Epithelial cell of esophagus (primary cell): Measurements from ENCODE around the gene ACAP3.

Experiments
- DNase-seq: peaks from one replicate; pipeline ENCODE4 v3.0.0; 2010; ENCODE audit warnings: low read depth
- H3K4me3 ChIP-seq: 2 replicates; pipeline ENCODE4 v1.5.1; 2011; ENCODE audit warnings: mild to moderate bottlenecking, low read length, control low read depth
- TF ChIP-seq, protein P1 (sequence below): IDR thresholded peaks from 2 replicates; pipeline ENCODE4 v1.5.1; 2011; ENCODE audit warnings: low read depth, mild to moderate bottlenecking, low read length, control low read depth, inconsistent platforms; ENCODE audit not compliant: insufficient read depth; ENCODE audit errors: missing control alignments

The ACAP3 gene

DNA sequence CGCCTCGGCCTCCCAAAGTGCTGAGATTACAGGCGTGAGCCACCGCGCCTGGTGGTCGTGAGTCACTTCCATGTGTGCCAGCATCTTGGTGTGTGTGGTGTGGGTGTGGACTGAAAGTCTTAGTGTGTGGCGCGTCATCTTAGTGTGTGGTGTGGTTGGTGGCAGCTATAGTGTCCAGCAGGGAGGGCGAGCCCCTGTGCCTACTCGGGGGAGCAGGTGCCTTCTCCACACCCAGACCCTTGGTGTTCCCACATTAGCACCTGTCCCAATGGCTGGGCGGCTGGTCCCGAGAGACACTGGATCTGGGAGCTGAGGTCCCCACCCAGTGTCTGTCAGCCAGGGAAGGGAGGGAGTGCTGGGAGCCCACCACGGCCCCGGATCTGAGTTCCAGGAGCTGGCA is 24.7 kb downstream of the ACAP3 start:
- H3K4me3 ChIP-seq = no peak overlapping the region
- TF ChIP-seq, protein P1, sequence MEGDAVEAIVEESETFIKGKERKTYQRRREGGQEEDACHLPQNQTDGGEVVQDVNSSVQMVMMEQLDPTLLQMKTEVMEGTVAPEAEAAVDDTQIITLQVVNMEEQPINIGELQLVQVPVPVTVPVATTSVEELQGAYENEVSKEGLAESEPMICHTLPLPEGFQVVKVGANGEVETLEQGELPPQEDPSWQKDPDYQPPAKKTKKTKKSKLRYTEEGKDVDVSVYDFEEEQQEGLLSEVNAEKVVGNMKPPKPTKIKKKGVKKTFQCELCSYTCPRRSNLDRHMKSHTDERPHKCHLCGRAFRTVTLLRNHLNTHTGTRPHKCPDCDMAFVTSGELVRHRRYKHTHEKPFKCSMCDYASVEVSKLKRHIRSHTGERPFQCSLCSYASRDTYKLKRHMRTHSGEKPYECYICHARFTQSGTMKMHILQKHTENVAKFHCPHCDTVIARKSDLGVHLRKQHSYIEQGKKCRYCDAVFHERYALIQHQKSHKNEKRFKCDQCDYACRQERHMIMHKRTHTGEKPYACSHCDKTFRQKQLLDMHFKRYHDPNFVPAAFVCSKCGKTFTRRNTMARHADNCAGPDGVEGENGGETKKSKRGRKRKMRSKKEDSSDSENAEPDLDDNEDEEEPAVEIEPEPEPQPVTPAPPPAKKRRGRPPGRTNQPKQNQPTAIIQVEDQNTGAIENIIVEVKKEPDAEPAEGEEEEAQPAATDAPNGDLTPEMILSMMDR = no peak
- DNase-seq = peak; percentile 67

GRCh38 chr1:1281533-1282321 is 26.0 kb downstream of the ACAP3 start:
- TF ChIP-seq, protein P1 = no peak
- peak; percentile 87 for DNase-seq
- no peak overlapping the region for H3K4me3 ChIP-seq

DNA sequence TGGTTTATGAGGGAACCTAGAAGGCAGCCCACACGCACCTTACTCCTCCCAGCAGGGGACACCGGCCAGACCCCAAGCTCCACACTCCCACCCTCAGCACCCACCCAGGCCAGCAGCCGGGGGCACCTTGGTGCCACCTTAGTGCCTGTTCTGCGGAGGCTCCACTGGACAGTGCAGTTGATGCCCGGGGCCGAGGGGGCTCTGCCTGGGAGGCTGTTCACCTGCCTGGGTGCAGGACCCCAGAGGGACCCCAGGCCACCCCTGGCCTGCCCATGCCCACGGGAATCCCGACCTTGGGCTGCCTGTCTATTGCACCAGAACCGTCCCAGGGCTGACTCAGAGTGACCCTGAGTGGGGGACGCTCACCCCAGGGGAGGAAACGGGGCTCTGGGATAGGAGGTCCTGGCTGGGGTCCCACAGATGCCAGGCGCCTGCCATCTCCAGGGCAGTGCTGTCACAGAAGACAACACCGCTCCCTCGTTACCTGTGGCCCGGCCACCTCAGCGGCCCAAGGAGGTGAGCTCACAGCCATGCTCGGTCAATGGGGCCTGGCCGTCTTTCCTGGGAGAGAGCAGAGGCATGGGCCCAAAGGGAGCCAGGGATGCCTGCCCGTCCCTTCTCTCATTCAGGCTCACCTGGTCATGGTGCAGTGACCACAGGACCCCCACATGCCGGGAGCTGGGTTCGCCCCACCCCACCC is 26.8 kb downstream of the ACAP3 start:
- DNase-seq = no peak
- TF ChIP-seq, protein P1 = no peak
- no peak overlapping the region for H3K4me3 ChIP-seq

DNA sequence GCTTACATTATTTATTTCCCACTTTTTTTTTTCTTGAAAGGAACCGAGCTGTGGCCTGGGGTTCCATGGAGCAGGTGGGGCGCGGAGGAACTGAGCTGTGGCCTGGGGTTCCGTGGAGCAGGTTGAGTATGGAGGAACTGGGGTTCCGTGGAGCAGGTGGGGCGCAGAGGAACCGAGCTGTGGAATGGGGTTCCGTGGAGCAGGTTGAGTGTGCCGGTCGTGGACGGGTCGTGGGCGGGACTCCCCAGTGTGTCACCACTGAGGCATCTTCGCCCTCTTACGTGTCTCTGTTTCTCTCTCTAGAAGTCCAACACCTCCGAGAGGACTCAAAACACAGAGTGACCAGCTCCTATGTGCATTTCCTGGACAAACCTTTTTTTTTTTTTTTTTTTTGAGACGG is 28.7 kb downstream of the ACAP3 start:
- no peak overlapping the region for H3K4me3 ChIP-seq
- DNase-seq = no peak
- TF ChIP-seq, protein P1 = no peak

DNA sequence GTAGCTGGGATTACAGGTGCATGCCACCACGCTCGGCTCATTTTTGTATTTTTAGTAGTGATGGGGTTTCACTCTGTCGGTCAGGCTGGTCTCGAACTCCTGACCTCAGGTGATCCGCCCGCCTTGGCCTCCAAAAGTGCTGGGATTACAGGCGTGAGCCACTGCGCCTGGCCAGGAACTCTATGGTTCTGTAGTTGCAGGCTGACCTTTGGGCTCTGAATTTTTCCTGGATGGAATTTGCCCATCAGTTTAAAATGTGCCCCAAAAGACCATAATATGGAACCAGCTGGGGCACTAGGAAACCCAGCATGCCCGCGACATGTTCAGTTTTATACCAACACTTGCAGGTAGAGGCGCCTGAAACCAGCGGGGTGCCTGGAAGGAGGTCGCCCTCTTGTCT is 29.1 kb downstream of the ACAP3 start:
- H3K4me3 ChIP-seq = no peak overlapping the region
- TF ChIP-seq, protein P1 = no peak
- DNase-seq = no peak

DNA sequence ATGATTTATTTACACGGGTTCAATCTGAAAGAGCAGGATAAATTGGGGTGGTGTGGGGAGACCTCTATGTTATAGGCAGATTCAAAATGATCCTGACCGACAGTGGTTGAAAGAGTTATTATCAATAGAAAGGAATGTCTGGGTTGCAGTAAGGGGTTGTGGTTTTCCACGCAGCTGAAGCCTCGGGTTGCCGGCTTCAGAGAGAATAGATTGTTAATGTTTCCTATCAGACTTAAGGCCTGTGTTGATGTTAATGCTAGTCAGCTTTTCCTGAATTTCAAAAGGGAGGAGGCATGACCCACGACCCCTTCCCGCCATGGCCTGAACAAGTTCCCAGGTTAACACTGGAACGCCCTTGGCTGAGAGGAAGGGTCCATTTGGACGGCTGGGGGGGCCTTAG is 31.9 kb downstream of the ACAP3 start:
- DNase-seq = no peak
- H3K4me3 ChIP-seq = no peak overlapping the region
- TF ChIP-seq, protein P1 = no peak
